ENCODE measurements around the gene INVS.

GRCh38 chr9:100108559-100108958 lies 9.5 kb downstream of the INVS start:
- TF ChIP-seq CTCF (IDR thresholded peaks at IDR 0.05) (no peak), POLR2A (IDR thresholded peaks at IDR 0.05) (no peak)

Measured in heart left ventricle (tissue), 13 donors.